Aorta (tissue), 5 donors: Measurements from ENCODE around the gene GABRR3. TPM values are rescaled to one million over a fixed set of nuclear protein-coding genes. Genes with fewer than 3 reads are reported as not detected.
A peak's percentile ranks its signal among the peaks of the same experiment; 100 is the strongest.

Experiments
- ATAC-seq: fragments of 200-7000 bp; cut with Tn5 transposase; one replicate; pipeline ENCODE4 v1.9.1; 2022; ENCODE audit warnings: moderate library complexity; ENCODE audit not compliant: low FRiP score
- DNase-seq, 2 donors: peaks; one replicate each; pipeline ENCODE4 v3.0.0-alpha.2; 2020
- H3K27ac ChIP-seq, 2 donors: one replicate each; pipeline ENCODE4 v1.5.1; 2013; ENCODE audit warnings: low read length in 2 of 2, mild to moderate bottlenecking in 2 of 2, moderate library complexity in 2 of 2, control low read depth in 1 of 2, inconsistent platforms in 1 of 2, low read depth in 1 of 2
- H3K27me3 ChIP-seq, 2 donors: one replicate each; pipeline ENCODE4 v1.6.1; 2013; ENCODE audit warnings: control low read depth in 1 of 2, low read length in 1 of 2, mild to moderate bottlenecking in 1 of 2, moderate library complexity in 1 of 2; ENCODE audit not compliant: insufficient read depth in 2 of 2, control insufficient read depth in 1 of 2
- H3K36me3 ChIP-seq, 2 donors: one replicate each; pipeline ENCODE4 v1.6.1; 2013; ENCODE audit warnings: control low read depth in 1 of 2, low read length in 1 of 2, mild to moderate bottlenecking in 1 of 2; ENCODE audit not compliant: insufficient read depth in 2 of 2, control insufficient read depth in 1 of 2
- H3K4me1 ChIP-seq, 2 donors: one replicate each; pipeline ENCODE4 v1.6.1; 2013; ENCODE audit warnings: low read length in 2 of 2, control low read depth in 1 of 2, mild to moderate bottlenecking in 1 of 2, moderate library complexity in 1 of 2; ENCODE audit not compliant: insufficient read depth in 2 of 2, control insufficient read depth in 1 of 2
- H3K4me3 ChIP-seq, 2 donors: one replicate each; pipeline ENCODE4 v1.5.1; 2013; ENCODE audit warnings: low read length in 2 of 2, control low read depth in 1 of 2, mild to moderate bottlenecking in 1 of 2
- H3K9me3 ChIP-seq: one replicate; pipeline ENCODE4 v1.6.1; 2013; ENCODE audit warnings: mild to moderate bottlenecking, low read length; ENCODE audit not compliant: control insufficient read depth
- WGBS, 2 donors: extraction: QIAGEN DNeasy Blood & Tissue Kit; methylation state at CpG; one replicate each; pipeline ENCODE4 v1.1.7; 2013; 5-methylcytosine and 5-hydroxymethylcytosine counted together
- intact Hi-C, 2 donors: fragments of 100-400 bp; cut with DNase I; formaldehyde crosslinking; loops; one replicate each; pipeline versions ENCODE4 v1.14.2 to v1.15.0; 2022
- polyA plus RNA-seq, 2 donors: library from polyadenylated mRNA; stranded (reverse); fragments of 200-250 nt; gene quantifications; one replicate each; pipeline ENCODE4 v1.2.3, GENCODE V29; 2013
- total RNA-seq, 2 donors: library from RNA; stranded (reverse); fragmentation: NEBNext Ultra II Directional; extraction: Animal tissue kit (Norgen Biotek cat#: 25700); gene quantifications; one replicate each; pipeline ENCODE4 v1.2.1, GENCODE V29; 2021
- donor health status: healthy with polysubstance abuse.
- donor health status: Bipolar disorder and iron deficiency.
- donor health status: DM: no; HTN: no; CAD: no.
- donor health status: DM: no; HTN: no; CAD: no.
- donor health status: DM: yes; HTN: yes; CAD: no.

The GABRR3 gene
- total and polyA plus RNA-seq, 4 donors, result not detected

- H3K4me3 ChIP-seq, result peak within 1 kb of the TSS; percentile 51 to 62
- no peaks in the 10 kb centered on the region for H3K9me3 ChIP-seq
- intact Hi-C loops, result loop anchor here (5.0 kb wide), 1 partner anchor 150 kb away; the partner anchor contains the start of gene CRYBG3 (in 2 of the 2)
- DNase-seq (peak; percentile 85 to 92), ATAC-seq (peak; percentile 92)
- peaks cover 0 to 2% of the 10 kb centered on the region in 2 donors for H3K4me1 ChIP-seq
- peak within 1 kb of the TSS in 1 of 2 donors; percentile 45 for H3K27ac ChIP-seq
- no peaks in the 10 kb centered on the region for H3K27me3 ChIP-seq
- WGBS, 2 donors, result 3% methylated on average over 80 to 82 of the region's 82 CpGs
- H3K36me3 ChIP-seq, result no peaks in the 10 kb centered on the region
Observed at GRCh38 chr3:97971679-97972567, 63.2 kb downstream of the GABRR3 start, which contains the start of gene RIOX2. TSS of gene RIOX2 (minus strand) at chr3:97972431. CDS start at chr3:97967593, 4,838 bp downstream.

GRCh38 chr3:97970956-97971620 lies 64.0 kb downstream of the GABRR3 start:
- DNase-seq (no peak), ATAC-seq (no peak)
- Histone ChIP-seq H3K36me3 (no peaks in the 10 kb centered on the region), H3K27me3 (no peaks in the 10 kb centered on the region), H3K9me3 (no peaks in the 10 kb centered on the region), H3K27ac (no peak overlapping the region), H3K4me1 (peaks cover 0 to 2% of the 10 kb centered on the region in 2 donors), H3K4me3 (peak overlapping the region in 1 of 2 donors; percentile 51)
- WGBS, 2 donors, result 72 to 76% methylated on average over 9 of the region's 9 CpGs
- intact Hi-C loops, result loop anchor here (5.0 kb wide), 1 partner anchor 149 kb away; the partner anchor contains the start of gene CRYBG3 (in 2 of the 2)

- no peak overlapping the region for H3K27ac ChIP-seq
Observed at GRCh38 chr3:97970156-97970555, 65.0 kb downstream of the GABRR3 start.

GRCh38 chr3:97969541-97969940 lies 65.6 kb downstream of the GABRR3 start:
- no peak overlapping the region for H3K27ac ChIP-seq
- WGBS, 2 donors, result 79 to 83% methylated on average over 5 of the region's 5 CpGs
- no peaks in the 10 kb centered on the region for H3K36me3 ChIP-seq
- no peak for DNase-seq
- peaks cover 0 to 2% of the 10 kb centered on the region in 2 donors for H3K4me1 ChIP-seq
- no peak overlapping the region for H3K4me3 ChIP-seq
- intact Hi-C loops, result no loop called here
- no peaks in the 10 kb centered on the region for H3K27me3 ChIP-seq
- no peaks in the 10 kb centered on the region for H3K9me3 ChIP-seq
- no peak for ATAC-seq

More at GRCh38 chr3:97970156-97970555, 65.0 kb downstream of the GABRR3 start:
- Histone ChIP-seq H3K27me3 (no peaks in the 10 kb centered on the region), H3K4me1 (peaks cover 0 to 2% of the 10 kb centered on the region in 2 donors), H3K4me3 (no peak overlapping the region), H3K9me3 (no peaks in the 10 kb centered on the region), H3K36me3 (no peaks in the 10 kb centered on the region)
- DNase-seq (no peak), ATAC-seq (no peak)
- intact Hi-C loops, result loop anchor here (5.0 kb wide), 1 partner anchor 148 kb away; the partner anchor contains the start of gene CRYBG3 (in 2 of the 2)
- 85 to 93% methylated on average over 1 of the region's 1 CpG for WGBS, 2 donors

GRCh38 chr3:97968376-97968775 lies 66.7 kb downstream of the GABRR3 start:
- 96 to 99% methylated on average over 1 of the region's 1 CpG for WGBS, 2 donors
- no peaks in the 10 kb centered on the region for H3K27me3 ChIP-seq
- no peak overlapping the region for H3K4me3 ChIP-seq
- no peak overlapping the region for H3K27ac ChIP-seq
- peaks cover 0 to 2% of the 10 kb centered on the region in 2 donors for H3K4me1 ChIP-seq
- H3K9me3 ChIP-seq, result no peaks in the 10 kb centered on the region
- ATAC-seq, result no peak
- DNase-seq, result no peak
- H3K36me3 ChIP-seq, result no peaks in the 10 kb centered on the region
- intact Hi-C loops, result no loop called here

- intact Hi-C loops, result no loop called here
- H3K36me3 ChIP-seq, result no peaks in the 10 kb centered on the region
- DNase-seq (no peak), ATAC-seq (no peak)
- no peak overlapping the region for H3K27ac ChIP-seq
- H3K9me3 ChIP-seq, result no peaks in the 10 kb centered on the region
- no peaks in the 10 kb centered on the region for H3K4me1 ChIP-seq
- WGBS, 2 donors, result 94% methylated on average over 8 of the region's 8 CpGs
- no peak overlapping the region for H3K4me3 ChIP-seq
- H3K27me3 ChIP-seq, result no peaks in the 10 kb centered on the region
Observed at GRCh38 chr3:97967966-97968365, 67.1 kb downstream of the GABRR3 start.

GRCh38 chr3:97960993-97961766 lies 73.9 kb downstream of the GABRR3 start:
- DNase-seq, result no peak
- Histone ChIP-seq H3K4me3 (no peak overlapping the region), H3K9me3 (no peaks in the 10 kb centered on the region), H3K27me3 (no peaks in the 10 kb centered on the region), H3K4me1 (no peaks in the 10 kb centered on the region), H3K36me3 (peaks cover 0 to 2% of the 10 kb centered on the region in 2 donors), H3K27ac (no peak overlapping the region)
- no peak for ATAC-seq
- WGBS, 2 donors, result 71 to 72% methylated on average over 8 of the region's 8 CpGs
- intact Hi-C loops, result no loop called here

GRCh38 chr3:97960551-97960950 lies 74.6 kb downstream of the GABRR3 start:
- H3K27me3 ChIP-seq, result no peaks in the 10 kb centered on the region
- WGBS, 2 donors, result 74 to 77% methylated on average over 5 of the region's 5 CpGs
- no peak overlapping the region for H3K4me3 ChIP-seq
- intact Hi-C loops, result no loop called here
- no peaks in the 10 kb centered on the region for H3K4me1 ChIP-seq
- H3K9me3 ChIP-seq, result no peaks in the 10 kb centered on the region
- no peak overlapping the region for H3K27ac ChIP-seq
- DNase-seq (no peak), ATAC-seq (no peak)
- peaks cover 0 to 2% of the 10 kb centered on the region in 2 donors for H3K36me3 ChIP-seq
